CD4-positive, alpha-beta T cell (primary cell): ENCODE measurements around the gene CISD2. TPM values are rescaled to one million over a fixed set of nuclear protein-coding genes. Genes with fewer than 3 reads are reported as not detected.
"Not testable (repeated sequence)": the region's sequence is repeated elsewhere in the genome, so short reads cannot be mapped to it uniquely, and the experiment has no call there.

Source experiments
- ATAC-seq: fragments of 200-7000 bp; cut with Tn5 transposase; one replicate; pipeline ENCODE4 v1.10.0; 2022; ENCODE audit warnings: mild to moderate bottlenecking; ENCODE audit not compliant: poor library complexity
- CTCF ChIA-PET: fragments of 350-600 bp; sonication (Branson Sonifier 250); formaldehyde crosslinking; loops from one replicate; lab custom pipeline; 2021; ENCODE audit warnings: antibody characterized with exemption, inconsistent platforms; lab: Charles Lee
- POLR2A ChIA-PET: fragments of 350-600 bp; sonication (Branson Sonifier 250); formaldehyde crosslinking; loops from one replicate; lab custom pipeline; 2021; ENCODE audit warnings: antibody characterized with exemption, inconsistent platforms; lab: Charles Lee
- DNase-seq, 14 experiments: peaks; one replicate each; pipeline ENCODE4 v3.0.0-alpha.2; 2013 to 2020; ENCODE audit warnings: mixed read lengths in 2 of 14
- H3K27ac ChIP-seq, 2 donors: one replicate each; pipeline versions ENCODE4 v1.5.1 to v1.7.0; 2013; ENCODE audit warnings: low read length in 2 of 2, low read depth in 1 of 2, mild to moderate bottlenecking in 1 of 2
- H3K27me3 ChIP-seq, 2 experiments: 1 replicate in 1 of 2; 2 replicates in 1 of 2; pipeline versions ENCODE4 v1.6.1 to v1.7.0; 2013; ENCODE audit warnings: low read length in 2 of 2, control low read depth in 1 of 2, mild to moderate bottlenecking in 1 of 2, moderate library complexity in 1 of 2; ENCODE audit not compliant: insufficient read depth in 2 of 2, control insufficient read depth in 1 of 2
- H3K36me3 ChIP-seq: one replicate; pipeline ENCODE4 v1.6.1; 2013; ENCODE audit warnings: low read length, control low read depth; ENCODE audit not compliant: insufficient read depth
- H3K4me1 ChIP-seq: one replicate; pipeline ENCODE4 v1.6.1; 2013; ENCODE audit warnings: low read length, control low read depth; ENCODE audit not compliant: insufficient read depth
- H3K4me3 ChIP-seq: one replicate; pipeline ENCODE4 v1.5.1; 2013; ENCODE audit warnings: mild to moderate bottlenecking, low read length, moderate library complexity
- H3K9me3 ChIP-seq, 2 experiments: 1 replicate in 1 of 2; 2 replicates in 1 of 2; pipeline versions ENCODE4 v1.6.1 to v1.7.0; 2013; ENCODE audit warnings: low read length in 2 of 2, mild to moderate bottlenecking in 2 of 2, control low read depth in 1 of 2, moderate library complexity in 1 of 2; ENCODE audit not compliant: control insufficient read depth in 1 of 2, insufficient read depth in 1 of 2
- H3K27ac Mint-ChIP-seq: one replicate; pipeline ENCODE4 v1.8.0; 2020; ENCODE audit warnings: mixed read lengths
- H3K27me3 Mint-ChIP-seq: one replicate; pipeline ENCODE4 v1.8.0; 2021; ENCODE audit warnings: mixed read lengths
- H3K36me3 Mint-ChIP-seq: one replicate; pipeline ENCODE4 v1.8.0; 2021; ENCODE audit warnings: low read depth, mixed read lengths
- H3K4me1 Mint-ChIP-seq: one replicate; pipeline ENCODE4 v1.8.0; 2021; ENCODE audit warnings: low read depth, mixed read lengths
- H3K4me3 Mint-ChIP-seq: one replicate; pipeline ENCODE4 v1.8.0; 2020; ENCODE audit warnings: mild to moderate bottlenecking, mixed read lengths
- H3K9me3 Mint-ChIP-seq: one replicate; pipeline ENCODE4 v1.8.0; 2020; ENCODE audit warnings: mixed read lengths
- CTCF ChIP-seq: fragments of 200-600 bp; IDR thresholded peaks from one replicate; pipeline ENCODE4 v1.8.0; 2022; ENCODE audit warnings: antibody characterized with exemption, mild to moderate bottlenecking
- intact Hi-C, 2 experiments: fragments of 100-400 bp; cut with DNase I in 1 of 2; cut with micrococcal nuclease in 1 of 2; formaldehyde crosslinking; loops; one replicate each; pipeline versions ENCODE4 v1.15.1 to v1.9.0; 2023 to 2025; cut with DNase I, micrococcal nuclease
- polyA plus RNA-seq, 2 donors: library from polyadenylated mRNA; unstranded; fragments of 120-200 nt; gene quantifications; one replicate each; pipeline ENCODE4 v1.2.1, GENCODE V29; 2013
- total RNA-seq, 174 experiments: library from RNA in 2 of 174; stranded (reverse) in 2 of 174; gene quantifications; one replicate each; pipeline ENCODE4 v1.2.3 and lab custom pipeline; 2021 to 2026

CISD2 gene, protein sequence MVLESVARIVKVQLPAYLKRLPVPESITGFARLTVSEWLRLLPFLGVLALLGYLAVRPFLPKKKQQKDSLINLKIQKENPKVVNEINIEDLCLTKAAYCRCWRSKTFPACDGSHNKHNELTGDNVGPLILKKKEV
- total RNA-seq: 10 to 100 TPM; 12.8 to 13.7 TPM
- polyA plus RNA-seq (2013, experiment 1 of 2): 18.8 TPM
- 21.2 TPM for polyA plus RNA-seq (2013, experiment 2 of 2)
- total RNA-seq (lab: John Stamatoyannopoulos, UW): 8.8 to 51.0 (median 23.5) reads per million in 172 experiments

DNA sequence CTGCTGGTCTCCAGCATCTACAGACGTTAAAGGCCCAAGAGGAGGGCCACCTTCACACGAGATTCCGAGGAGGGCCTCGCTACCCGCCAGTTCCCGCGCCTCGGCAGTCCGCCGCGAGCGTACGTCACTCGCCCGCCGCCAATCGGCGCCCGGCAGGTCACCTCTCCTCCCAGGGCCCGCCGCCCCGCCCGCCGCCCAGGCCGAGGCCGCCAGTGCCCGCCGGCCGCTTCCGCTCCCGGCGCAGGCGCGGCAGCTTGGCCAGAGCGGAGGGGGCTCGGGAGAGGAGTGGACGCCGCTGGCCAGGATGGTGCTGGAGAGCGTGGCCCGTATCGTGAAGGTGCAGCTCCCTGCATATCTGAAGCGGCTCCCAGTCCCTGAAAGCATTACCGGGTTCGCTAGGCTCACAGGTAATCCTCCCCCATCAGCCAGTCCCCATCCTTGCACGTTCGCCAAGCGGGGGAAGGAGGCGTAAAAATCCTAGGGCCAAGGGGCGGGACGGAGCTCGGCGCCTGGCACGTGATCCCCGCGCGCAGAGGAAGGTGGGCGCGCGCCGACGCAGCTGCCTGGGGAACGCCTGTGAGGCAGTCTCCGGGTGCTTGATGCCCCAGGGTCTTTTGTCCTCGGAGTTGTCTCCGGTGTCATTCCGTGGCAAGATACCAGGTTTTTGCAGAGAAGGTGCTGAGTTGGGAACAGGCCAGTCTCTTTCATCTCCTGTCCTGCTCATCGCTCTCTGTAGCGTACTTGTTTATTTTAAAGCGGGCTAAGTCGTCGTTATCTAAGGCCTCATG, at the start of gene CISD2:
CISD2 (plus strand) TSS at position 212 of the 788 bp plus-strand sequence; CDS start at position 305, 93 bp downstream.
- Mint-ChIP-seq H3K4me1 (peaks cover 77% of the 10 kb centered on the region), H3K4me3 (peak within 1 kb of the TSS; percentile 87), H3K27me3 (no peaks in the 10 kb centered on the region), H3K9me3 (no peaks in the 10 kb centered on the region), H3K36me3 (peaks cover 21% of the 10 kb centered on the region), H3K27ac (peak within 1 kb of the TSS; percentile 98)
- Histone ChIP-seq H3K36me3 (peaks cover 3% of the 10 kb centered on the region), H3K4me3 (peak within 1 kb of the TSS; percentile 70), H3K27ac (peak within 1 kb of the TSS; percentile 94 to 96), H3K27me3 (no peaks in the 10 kb centered on the region), H3K4me1 (peaks cover 21% of the 10 kb centered on the region), H3K9me3 (no peaks in the 10 kb centered on the region)
- intact Hi-C loops: loop anchor here (1.0 to 10.0 kb wide), 4 partner anchors 41 to 226 kb away; partner anchors contain the start of genes MANBA (in 2 of the 2) and BDH2 (in 1 of the 2)
- DNase-seq: peak; percentile 79 to 96 (median 86)
- ATAC-seq: peak; percentile 81
- ChIA-PET POLR2A (interaction anchor here (0.6 to 5.4 kb wide), 29 partner anchors 13 to 1522 kb away, joined by 3 to 419 read pairs (median 5); partner anchors contain the start of genes MANBA, NFKB1, PPP3CA and SLC39A8), CTCF (interaction anchor here (0.9 to 2.3 kb wide), 4 partner anchors 15 to 524 kb away, joined by 3 to 27 read pairs (median 3); partner anchors contain the start of genes BDH2, SLC39A8 and UBE2D3)
- no peak for TF ChIP-seq CTCF

GRCh38 chr4:102819100-102819499, 49.7 kb upstream of the CISD2 start:
- H3K4me1 ChIP-seq: peaks cover 38% of the 10 kb centered on the region
- CTCF ChIA-PET: interaction anchor here (4.9 kb wide), 1 partner anchor 9 kb away, joined by 18 read pairs; the partner anchor contains the start of gene UBE2D3
- Mint-ChIP-seq H3K27ac (peak overlapping the region; percentile 83), H3K4me1 (peaks cover 82% of the 10 kb centered on the region), H3K36me3 (peaks cover 84% of the 10 kb centered on the region), H3K4me3 (peak overlapping the region; percentile 78)
- peak overlapping the region; percentile 21 for H3K4me3 ChIP-seq
- not testable (repeated sequence) for H3K9me3 Mint-ChIP-seq, ATAC-seq, H3K9me3 ChIP-seq, H3K27me3 ChIP-seq, H3K27me3 Mint-ChIP-seq, DNase-seq
- H3K27ac ChIP-seq: peak overlapping the region in 1 of 2 donors; percentile 76
- H3K36me3 ChIP-seq: peaks cover 54% of the 10 kb centered on the region
- intact Hi-C loops: loop anchor here in 1 of 2 experiments (1.0 kb wide), 1 partner anchor 8 kb away; the partner anchor contains the start of gene UBE2D3
- POLR2A ChIA-PET: interaction anchor here (0.6 to 12.3 kb wide), 5 partner anchors 6 to 58 kb away, joined by 3 to 193 read pairs (median 12); partner anchors contain the start of genes CISD2, MANBA and UBE2D3

- TF ChIP-seq CTCF: no peak
- Histone ChIP-seq H3K27me3 (no peaks in the 10 kb centered on the region), H3K9me3 (no peaks in the 10 kb centered on the region), H3K4me1 (peaks cover 32% of the 10 kb centered on the region), H3K36me3 (peaks cover 56% of the 10 kb centered on the region), H3K4me3 (peak overlapping the region; percentile 21), H3K27ac (peak overlapping the region; percentile 69 to 76)
- Mint-ChIP-seq H3K9me3 (no peaks in the 10 kb centered on the region), H3K27ac (peak overlapping the region; percentile 83), H3K27me3 (no peaks in the 10 kb centered on the region), H3K36me3 (peaks cover 78% of the 10 kb centered on the region), H3K4me3 (no peak overlapping the region), H3K4me1 (peaks cover 76% of the 10 kb centered on the region)
- ChIA-PET CTCF (interaction anchor here (1.5 to 4.9 kb wide), 2 partner anchors 8 to 199 kb away, joined by 4 to 18 read pairs; partner anchors contain the start of gene UBE2D3), POLR2A (interaction anchor here (0.5 to 12.3 kb wide), 6 partner anchors 6 to 199 kb away, joined by 3 to 193 read pairs (median 4); partner anchors contain the start of genes CISD2, MANBA and UBE2D3)
- DNase-seq (peak in 5 of 14 experiments; percentile 16 to 88 (median 79)), ATAC-seq (peak; percentile 84)
- intact Hi-C loops: loop anchor here (1.0 to 10.0 kb wide), 3 partner anchors 8 to 475 kb away; partner anchors contain the start of genes SLC39A8 (in 1 of the 2) and UBE2D3 (in 1 of the 2)
Observed at GRCh38 chr4:102819588-102820365, 49.0 kb upstream of the CISD2 start.
